MV-4-11 (cell line): ENCODE results near the gene RPS27L.
"Not testable (repeated sequence)": the region's sequence is repeated elsewhere in the genome, so short reads cannot be mapped to it uniquely, and the experiment has no call there.

ENCODE experiments used
- DNase-seq: peaks from one replicate; lab custom pipeline; 2025; lab: John Stamatoyannopoulos, UW

RPS27L gene

GRCh38 chr15:63098901-63099300 lies 58.4 kb downstream of the RPS27L start:
- not testable (repeated sequence) for DNase-seq
